ENCODE results near the gene TMEM131L.

- no peak for TF ChIP-seq POLR2A (IDR thresholded peaks at IDR 0.05; ENCODE audit: low read depth, low read length)
- TF ChIP-seq TAF1 (IDR thresholded peaks at IDR 0.05; ENCODE audit: borderline replicate concordance, low read depth, low read length) = no peak
- no peak for TF ChIP-seq POLR2AphosphoS5 (IDR thresholded peaks at IDR 0.05; ENCODE audit: low read depth, low read length)
These were observed 51.8 kb downstream of the TMEM131L start for GRCh38 chr4:153518001-153518400.

Measured in GM12892 (cell line).